SK-N-SH (cell line): Measurements from ENCODE around the gene F11.

Experiments used
- CTCF ChIP-seq: fragments of 200-600 bp; sonication (generic); IDR thresholded peaks from 2 replicates; pipeline ENCODE4 v1.6.1; 2017; ENCODE audit warnings: antibody characterized with exemption, mild to moderate bottlenecking, moderate library complexity
- EP300 ChIP-seq, 2 experiments: IDR thresholded peaks; 2 replicates each; pipeline versions ENCODE4 v1.4.0 to v1.6.1; 2012; ENCODE audit warnings: borderline replicate concordance in 1 of 2, low read depth in 1 of 2, low read length in 1 of 2
- GATA2 ChIP-seq: sonication (generic); formaldehyde crosslinking; IDR thresholded peaks from 2 replicates; pipeline ENCODE4 v1.5.0; 2020; ENCODE audit warnings: mild to moderate bottlenecking, missing genetic modification reagents
- SIN3A ChIP-seq: IDR thresholded peaks from 2 replicates; pipeline ENCODE4 v1.6.1; 2012; ENCODE audit warnings: low read depth, mild to moderate bottlenecking, low read length, moderate library complexity, borderline replicate concordance
- TAF1 ChIP-seq: IDR thresholded peaks from 2 replicates; pipeline ENCODE4 v1.6.1; 2012; ENCODE audit warnings: low read depth, mild to moderate bottlenecking, low read length, moderate library complexity, borderline replicate concordance
- USF2 ChIP-seq: fragments of 150-350 bp; IDR thresholded peaks from 2 replicates; pipeline ENCODE4 v1.6.1; 2017; ENCODE audit warnings: antibody characterized with exemption, low read length, low read depth, borderline replicate concordance

GRCh38 chr4:186307916-186308315 lies 41.9 kb downstream of the F11 start:
- TF ChIP-seq EP300 (IDR thresholded peaks at IDR 0.05; ENCODE audit: borderline replicate concordance in 1 of 2, low read depth in 1 of 2, low read length in 1 of 2) = no peak
- TF ChIP-seq GATA2 = no peak
- no peak for TF ChIP-seq USF2
- no peak for TF ChIP-seq SIN3A
- no peak for TF ChIP-seq CTCF
- TF ChIP-seq TAF1 = no peak
